Measurements from ENCODE around the gene UBAC2.

The UBAC2 gene

GRCh38 chr13:99293178-99293577, 92.5 kb downstream of the UBAC2 start:
- no peak for DNase-seq (ENCODE audit: low read depth in 1 of 2, low spot score in 1 of 2)

- no peak for DNase-seq (ENCODE audit: low read depth in 1 of 2, low spot score in 1 of 2)
Measured at GRCh38 chr13:99294198-99294597, 93.5 kb downstream of the UBAC2 start.

- DNase-seq (ENCODE audit: low read depth in 1 of 2, low spot score in 1 of 2), result no peak
Measured at GRCh38 chr13:99294958-99295357, 94.3 kb downstream of the UBAC2 start.

- no peak for DNase-seq (ENCODE audit: low read depth in 1 of 2, low spot score in 1 of 2)
Measured at GRCh38 chr13:99295488-99296252, 95.0 kb downstream of the UBAC2 start.

GRCh38 chr13:99296398-99296797, 95.7 kb downstream of the UBAC2 start:
- DNase-seq (ENCODE audit: low read depth in 1 of 2, low spot score in 1 of 2), result no peak

GRCh38 chr13:99297331-99297730, 96.7 kb downstream of the UBAC2 start:
- no peak for DNase-seq (ENCODE audit: low read depth in 1 of 2, low spot score in 1 of 2)

GRCh38 chr13:99298056-99298455, 97.4 kb downstream of the UBAC2 start:
- no peak for DNase-seq (ENCODE audit: low read depth in 1 of 2, low spot score in 1 of 2)

GRCh38 chr13:99299256-99299919, 98.7 kb downstream of the UBAC2 start:
- DNase-seq (ENCODE audit: low read depth in 1 of 2, low spot score in 1 of 2), result no peak

- no peak for DNase-seq (ENCODE audit: low read depth in 1 of 2, low spot score in 1 of 2)
Measured at GRCh38 chr13:99299920-99300341, 99.3 kb downstream of the UBAC2 start.

GRCh38 chr13:99301056-99301838, 100.6 kb downstream of the UBAC2 start:
- DNase-seq (ENCODE audit: low read depth in 1 of 2, low spot score in 1 of 2), result no peak

GRCh38 chr13:99301913-99302636, 101.4 kb downstream of the UBAC2 start:
- DNase-seq (ENCODE audit: low read depth in 1 of 2, low spot score in 1 of 2), result no peak

- no peak for DNase-seq (ENCODE audit: low read depth in 1 of 2, low spot score in 1 of 2)
Measured at GRCh38 chr13:99302637-99303505, 102.2 kb downstream of the UBAC2 start.

GRCh38 chr13:99303863-99304521, 103.3 kb downstream of the UBAC2 start:
- DNase-seq (ENCODE audit: low read depth in 1 of 2, low spot score in 1 of 2), result no peak

GRCh38 chr13:99304541-99304940, 103.9 kb downstream of the UBAC2 start:
- no peak for DNase-seq (ENCODE audit: low read depth in 1 of 2, low spot score in 1 of 2)

- DNase-seq (ENCODE audit: low read depth in 1 of 2, low spot score in 1 of 2), result no peak
Measured at GRCh38 chr13:99305158-99305557, 104.5 kb downstream of the UBAC2 start.

- no peak for DNase-seq (ENCODE audit: low read depth in 1 of 2, low spot score in 1 of 2)
Measured at GRCh38 chr13:99305566-99305965, 104.9 kb downstream of the UBAC2 start.

GRCh38 chr13:99307247-99307646, 106.6 kb downstream of the UBAC2 start, which contains the start of gene GPR183:
Gene GPR183, minus strand, starts transcription at chr13:99307399. Its CDS starts 11,254 bp downstream, at chr13:99296145.
- DNase-seq (ENCODE audit: low read depth in 1 of 2, low spot score in 1 of 2), result no peak

- DNase-seq (ENCODE audit: low read depth in 1 of 2, low spot score in 1 of 2), result peak in 1 of 2 donors; percentile 57
Measured at GRCh38 chr13:99307648-99308339, 107.1 kb downstream of the UBAC2 start.

GRCh38 chr13:99308471-99309087, 107.9 kb downstream of the UBAC2 start:
- no peak for DNase-seq (ENCODE audit: low read depth in 1 of 2, low spot score in 1 of 2)

All from activated T-helper 1 cell treated with anti-CD3 and anti-CD28 coated beads, Interleukin-2, amount 50 U/mL, for 16 hours (primary cell).